Neural cell (in vitro differentiated cells): ENCODE measurements around the gene GTF2F2.

ENCODE experiments used
- CTCF ChIP-seq: fragments of 450-650 bp; IDR thresholded peaks from 2 replicates; pipeline ENCODE4 v1.5.1; 2014; ENCODE audit warnings: antibody characterized with exemption, mild to moderate bottlenecking, moderate library complexity; ENCODE audit not compliant: poor library complexity, severe bottlenecking
- EP300 ChIP-seq: fragments of 450-650 bp; conservative IDR thresholded peaks from 2 replicates; pipeline ENCODE4 v1.6.1; 2014; ENCODE audit warnings: antibody characterized with exemption, mild to moderate bottlenecking, moderate library complexity; ENCODE audit not compliant: poor library complexity, severe bottlenecking
- EZH2 ChIP-seq: fragments of 200-600, 300-800 bp; shearing (Covaris generic), sonication (generic); IDR thresholded peaks from 2 replicates; pipeline ENCODE4 v1.6.1; 2014; ENCODE audit warnings: antibody characterized with exemption, low read length, borderline replicate concordance, mild to moderate bottlenecking; ENCODE audit not compliant: insufficient read depth, poor library complexity, severe bottlenecking
- MXI1 ChIP-seq: fragments of 450-650 bp; conservative IDR thresholded peaks from 2 replicates; pipeline ENCODE4 v1.6.1; 2014; ENCODE audit warnings: antibody characterized with exemption, mild to moderate bottlenecking; ENCODE audit not compliant: poor library complexity, severe bottlenecking

GRCh38 chr13:45198924-45199323 is 78.6 kb downstream of the GTF2F2 start:
- TF ChIP-seq CTCF = no peak
- TF ChIP-seq MXI1 = no peak
- no peak for TF ChIP-seq EZH2
- TF ChIP-seq EP300 = no peak
